Osteoblast (primary cell): ENCODE measurements around the gene VPS13D. TPM values are rescaled to one million over a fixed set of nuclear protein-coding genes. Genes with fewer than 3 reads are reported as not detected.

Source experiments
- DNase-seq: peaks from one replicate; pipeline ENCODE4 v3.0.0; 2011; ENCODE audit warnings: low spot score, mixed read lengths; ENCODE audit not compliant: insufficient read length; ENCODE audit errors: missing footprints
- H2AFZ ChIP-seq: 2 replicates; pipeline ENCODE4 v1.6.0; 2011; ENCODE audit warnings: mild to moderate bottlenecking, low read length
- H3K27ac ChIP-seq: 2 replicates; pipeline ENCODE4 v1.5.1; 2011; ENCODE audit warnings: mild to moderate bottlenecking, low read depth, low read length, moderate library complexity
- H3K27me3 ChIP-seq: 2 replicates; pipeline ENCODE4 v1.6.0; 2012; ENCODE audit warnings: mild to moderate bottlenecking, control low read depth, inconsistent platforms, low read length, moderate library complexity; ENCODE audit not compliant: insufficient read depth
- H3K36me3 ChIP-seq: 2 replicates; pipeline ENCODE4 v1.5.1; 2011; ENCODE audit warnings: mild to moderate bottlenecking, low read length, control low read depth, moderate library complexity; ENCODE audit not compliant: insufficient read depth
- H3K4me1 ChIP-seq: 2 replicates; pipeline ENCODE4 v1.5.1; 2011; ENCODE audit warnings: mild to moderate bottlenecking, low read length, control low read depth, moderate library complexity; ENCODE audit not compliant: insufficient read depth
- H3K4me2 ChIP-seq: 2 replicates; pipeline ENCODE4 v1.6.0; 2011; ENCODE audit warnings: mild to moderate bottlenecking, low read length; ENCODE audit not compliant: insufficient read depth
- H3K4me3 ChIP-seq: fragments of 200-600 bp; sonication (generic); 3 replicates; pipeline ENCODE4 v1.5.1; 2012; ENCODE audit warnings: mild to moderate bottlenecking, low read length, inconsistent platforms; ENCODE audit not compliant: insufficient read depth
- H3K79me2 ChIP-seq: 2 replicates; pipeline ENCODE4 v1.6.0; 2012; ENCODE audit warnings: mild to moderate bottlenecking, low read length, control low read depth, inconsistent platforms; ENCODE audit not compliant: insufficient read depth
- H3K9me3 ChIP-seq: 2 replicates; pipeline ENCODE4 v1.5.1; 2011; ENCODE audit warnings: low read depth, low read length, control low read depth
- H4K20me1 ChIP-seq: 2 replicates; pipeline ENCODE4 v1.6.0; 2012; ENCODE audit warnings: mild to moderate bottlenecking, low read length, control low read depth; ENCODE audit not compliant: insufficient read depth
- total RNA-seq: library from RNA; depleted of rRNA; stranded (reverse); fragments of >200 nt; gene quantifications from 2 replicates; pipeline ENCODE4 v1.2.3, GENCODE V29; 2012
- TF ChIP-seq, protein P1 (sequence below): IDR thresholded peaks from 2 replicates; pipeline ENCODE4 v1.5.1; 2011; ENCODE audit warnings: mild to moderate bottlenecking, low read depth, low read length, moderate library complexity; ENCODE audit errors: extremely low read depth

Gene VPS13D
- total RNA-seq, 1 donor, result 48.5 TPM

DNA sequence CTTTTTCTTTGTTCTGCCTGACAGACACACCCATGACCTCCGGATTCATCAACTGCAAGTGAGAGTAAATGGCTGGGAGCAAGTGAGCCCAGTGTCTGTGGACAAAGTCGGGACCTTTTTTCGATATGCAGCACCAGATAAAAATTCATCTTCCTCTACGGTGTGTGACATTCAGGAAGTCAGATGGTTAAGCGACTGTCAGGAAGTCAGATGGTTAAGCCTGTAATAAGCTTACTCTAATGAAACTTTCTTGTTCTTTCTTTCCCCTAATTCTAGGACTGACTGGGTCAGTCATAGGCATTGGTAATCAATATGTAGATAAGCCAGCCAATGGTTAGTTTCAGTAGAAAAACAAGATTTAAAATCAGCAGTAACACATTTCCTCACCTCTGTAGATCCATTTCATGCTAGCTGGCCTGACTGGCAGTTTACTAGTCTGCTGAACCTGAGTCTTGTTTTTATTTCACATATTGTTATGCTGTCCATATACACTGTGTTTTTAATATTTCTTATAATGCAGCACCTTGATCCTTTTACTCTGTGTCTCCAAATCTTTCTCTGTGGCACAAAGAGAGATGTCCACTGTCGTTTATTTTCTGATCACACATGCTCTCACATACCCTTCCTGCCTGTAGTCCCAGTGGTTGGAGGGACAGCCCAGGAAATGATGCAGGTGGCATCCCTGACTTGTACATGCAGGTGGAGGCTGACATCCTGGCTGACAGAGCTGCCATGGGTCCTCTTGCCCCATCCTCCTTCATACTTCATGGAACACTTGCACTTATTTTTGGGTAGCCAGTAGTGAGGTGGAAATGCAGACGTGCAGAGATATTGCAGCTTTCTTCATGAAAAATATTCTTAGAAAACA lies 115.8 kb downstream of the VPS13D start:
- H3K4me3 ChIP-seq, result no peak overlapping the region
- no peak overlapping the region for H2AFZ ChIP-seq
- TF ChIP-seq, protein P1, sequence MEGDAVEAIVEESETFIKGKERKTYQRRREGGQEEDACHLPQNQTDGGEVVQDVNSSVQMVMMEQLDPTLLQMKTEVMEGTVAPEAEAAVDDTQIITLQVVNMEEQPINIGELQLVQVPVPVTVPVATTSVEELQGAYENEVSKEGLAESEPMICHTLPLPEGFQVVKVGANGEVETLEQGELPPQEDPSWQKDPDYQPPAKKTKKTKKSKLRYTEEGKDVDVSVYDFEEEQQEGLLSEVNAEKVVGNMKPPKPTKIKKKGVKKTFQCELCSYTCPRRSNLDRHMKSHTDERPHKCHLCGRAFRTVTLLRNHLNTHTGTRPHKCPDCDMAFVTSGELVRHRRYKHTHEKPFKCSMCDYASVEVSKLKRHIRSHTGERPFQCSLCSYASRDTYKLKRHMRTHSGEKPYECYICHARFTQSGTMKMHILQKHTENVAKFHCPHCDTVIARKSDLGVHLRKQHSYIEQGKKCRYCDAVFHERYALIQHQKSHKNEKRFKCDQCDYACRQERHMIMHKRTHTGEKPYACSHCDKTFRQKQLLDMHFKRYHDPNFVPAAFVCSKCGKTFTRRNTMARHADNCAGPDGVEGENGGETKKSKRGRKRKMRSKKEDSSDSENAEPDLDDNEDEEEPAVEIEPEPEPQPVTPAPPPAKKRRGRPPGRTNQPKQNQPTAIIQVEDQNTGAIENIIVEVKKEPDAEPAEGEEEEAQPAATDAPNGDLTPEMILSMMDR, result no peak
- H3K27me3 ChIP-seq, result no peaks in the 10 kb centered on the region
- H3K9me3 ChIP-seq, result no peaks in the 10 kb centered on the region
- H3K36me3 ChIP-seq, result peaks cover 38% of the 10 kb centered on the region
- DNase-seq, result no peak
- no peaks in the 10 kb centered on the region for H3K4me1 ChIP-seq
- no peaks in the 10 kb centered on the region for H3K79me2 ChIP-seq
- no peak overlapping the region for H3K27ac ChIP-seq
- no peaks in the 10 kb centered on the region for H4K20me1 ChIP-seq
- no peak overlapping the region for H3K4me2 ChIP-seq

- no peak for DNase-seq
- Histone ChIP-seq H3K79me2 (no peaks in the 10 kb centered on the region), H2AFZ (no peak overlapping the region), H4K20me1 (no peaks in the 10 kb centered on the region), H3K4me1 (no peaks in the 10 kb centered on the region), H3K27me3 (no peaks in the 10 kb centered on the region), H3K27ac (no peak overlapping the region), H3K36me3 (peaks cover 40% of the 10 kb centered on the region), H3K4me3 (no peak overlapping the region), H3K9me3 (no peaks in the 10 kb centered on the region), H3K4me2 (no peak overlapping the region)
- TF ChIP-seq, protein P1, result no peak
Measured at GRCh38 chr1:12346483-12347151, 116.8 kb downstream of the VPS13D start.

- Histone ChIP-seq H4K20me1 (no peaks in the 10 kb centered on the region), H3K27ac (no peak overlapping the region), H2AFZ (no peak overlapping the region), H3K36me3 (peaks cover 40% of the 10 kb centered on the region), H3K4me1 (no peaks in the 10 kb centered on the region), H3K79me2 (no peaks in the 10 kb centered on the region), H3K4me3 (no peak overlapping the region), H3K27me3 (no peaks in the 10 kb centered on the region), H3K9me3 (no peaks in the 10 kb centered on the region), H3K4me2 (no peak overlapping the region)
- DNase-seq, result no peak
- TF ChIP-seq, protein P1, result no peak
Measured at GRCh38 chr1:12348113-12348512, 118.3 kb downstream of the VPS13D start.

DNA sequence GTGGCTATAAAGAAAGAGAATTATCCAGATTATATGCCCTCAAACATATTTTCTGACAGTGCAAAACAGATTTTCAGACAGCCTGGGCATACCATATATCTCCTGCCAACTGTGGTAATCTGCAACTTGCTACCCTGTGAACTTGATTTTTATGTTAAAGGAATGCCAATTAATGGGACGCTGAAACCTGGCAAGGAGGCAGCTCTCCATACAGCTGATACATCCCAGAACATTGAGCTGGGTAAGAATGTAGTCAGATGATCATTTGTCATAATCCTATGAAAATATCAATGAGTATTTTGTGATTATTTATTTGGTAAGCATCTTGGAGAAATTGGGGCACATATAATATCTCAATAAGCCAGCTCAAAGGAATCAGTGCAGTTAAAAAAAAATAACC lies 124.2 kb downstream of the VPS13D start:
- no peak for DNase-seq
- TF ChIP-seq, protein P1, result no peak

More for the DNA sequence above, 124.2 kb downstream of the VPS13D start:
- H3K79me2 ChIP-seq, result no peaks in the 10 kb centered on the region
- peaks cover 28% of the 10 kb centered on the region for H3K36me3 ChIP-seq
- no peak overlapping the region for H3K4me3 ChIP-seq
- H2AFZ ChIP-seq, result no peak overlapping the region
- H3K27ac ChIP-seq, result no peak overlapping the region
- no peaks in the 10 kb centered on the region for H4K20me1 ChIP-seq
- H3K9me3 ChIP-seq, result no peaks in the 10 kb centered on the region
- H3K27me3 ChIP-seq, result no peaks in the 10 kb centered on the region
- H3K4me2 ChIP-seq, result no peak overlapping the region
- peaks cover 18% of the 10 kb centered on the region for H3K4me1 ChIP-seq
